Epithelial cell of esophagus (primary cell): ENCODE data around the gene OOSP1.
"Not testable (repeated sequence)": the region's sequence is repeated elsewhere in the genome, so short reads cannot be mapped to it uniquely, and the experiment has no call there.

Experiments used
- DNase-seq: peaks from one replicate; pipeline ENCODE4 v3.0.0; 2010; ENCODE audit warnings: low read depth
- H3K4me3 ChIP-seq: 2 replicates; pipeline ENCODE4 v1.5.1; 2011; ENCODE audit warnings: mild to moderate bottlenecking, low read length, control low read depth
- CTCF ChIP-seq: IDR thresholded peaks from 2 replicates; pipeline ENCODE4 v1.5.1; 2011; ENCODE audit warnings: low read depth, mild to moderate bottlenecking, low read length, control low read depth, inconsistent platforms; ENCODE audit not compliant: insufficient read depth; ENCODE audit errors: missing control alignments

Gene OOSP1

GRCh38 chr11:59968395-59968783 is 30.2 kb downstream of the OOSP1 start:
- DNase-seq: no peak
- TF ChIP-seq CTCF: no peak
- no peak overlapping the region for H3K4me3 ChIP-seq

GRCh38 chr11:59973097-59973496 is 34.9 kb downstream of the OOSP1 start:
- H3K4me3 ChIP-seq: no peak overlapping the region
- no peak for TF ChIP-seq CTCF
- no peak for DNase-seq

GRCh38 chr11:59981106-59981770 is 43.0 kb downstream of the OOSP1 start:
- H3K4me3 ChIP-seq: no peak overlapping the region
- DNase-seq: peak; percentile 71
- TF ChIP-seq CTCF: no peak

GRCh38 chr11:59982037-59982436 is 43.8 kb downstream of the OOSP1 start:
- H3K4me3 ChIP-seq, DNase-seq: not testable (repeated sequence)

GRCh38 chr11:59983212-59983611 is 45.0 kb downstream of the OOSP1 start:
- no peak overlapping the region for H3K4me3 ChIP-seq
- no peak for TF ChIP-seq CTCF
- DNase-seq: no peak

GRCh38 chr11:59984368-59984767 is 46.1 kb downstream of the OOSP1 start:
- TF ChIP-seq CTCF: no peak
- H3K4me3 ChIP-seq: no peak overlapping the region
- DNase-seq: no peak

GRCh38 chr11:59990421-59990820 is 52.2 kb downstream of the OOSP1 start:
- no peak for DNase-seq
- TF ChIP-seq CTCF: no peak
- no peak overlapping the region for H3K4me3 ChIP-seq
